ES-I3 (cell line): ENCODE measurements around the gene ATP6V0E1.
"Not testable (repeated sequence)": the region's sequence is repeated elsewhere in the genome, so short reads cannot be mapped to it uniquely, and the experiment has no call there.

ENCODE experiments used
- H3K36me3 ChIP-seq: 2 replicates; pipeline ENCODE4 v1.6.1; 2013; ENCODE audit warnings: mild to moderate bottlenecking, low read length, control low read depth, moderate library complexity; ENCODE audit not compliant: insufficient read depth
- H3K4me1 ChIP-seq: 2 replicates; pipeline ENCODE4 v1.6.1; 2013; ENCODE audit warnings: mild to moderate bottlenecking, control low read depth, low read length; ENCODE audit not compliant: insufficient read depth
- H3K9ac ChIP-seq: 2 replicates; pipeline ENCODE4 v1.6.1; 2013; ENCODE audit warnings: low read depth, mild to moderate bottlenecking, low read length, moderate library complexity
- H3K9me3 ChIP-seq: 2 replicates; pipeline ENCODE4 v1.6.1; 2013; ENCODE audit warnings: mild to moderate bottlenecking, low read length, moderate library complexity; ENCODE audit not compliant: control insufficient read depth, insufficient read depth

ATP6V0E1 gene

GRCh38 chr5:173004013-173004412 lies 20.4 kb downstream of the ATP6V0E1 start:
- peaks cover 13% of the 10 kb centered on the region for H3K4me1 ChIP-seq
- no peaks in the 10 kb centered on the region for H3K9me3 ChIP-seq
- H3K9ac ChIP-seq = no peak overlapping the region
- no peaks in the 10 kb centered on the region for H3K36me3 ChIP-seq

GRCh38 chr5:173004447-173004846 lies 20.9 kb downstream of the ATP6V0E1 start:
- H3K9me3 ChIP-seq = no peaks in the 10 kb centered on the region
- H3K36me3 ChIP-seq = no peaks in the 10 kb centered on the region
- H3K4me1 ChIP-seq = peaks cover 13% of the 10 kb centered on the region
- H3K9ac ChIP-seq = no peak overlapping the region

GRCh38 chr5:173010021-173010420 lies 26.4 kb downstream of the ATP6V0E1 start:
- no peaks in the 10 kb centered on the region for H3K36me3 ChIP-seq

GRCh38 chr5:173010547-173011464 lies 27.2 kb downstream of the ATP6V0E1 start:
- H3K9ac ChIP-seq = no peak overlapping the region
- no peaks in the 10 kb centered on the region for H3K4me1 ChIP-seq
- H3K9me3 ChIP-seq = no peaks in the 10 kb centered on the region
- no peaks in the 10 kb centered on the region for H3K36me3 ChIP-seq

More at GRCh38 chr5:173010021-173010420, 26.4 kb downstream of the ATP6V0E1 start:
- Histone ChIP-seq H3K9ac (no peak overlapping the region), H3K4me1 (no peaks in the 10 kb centered on the region), H3K9me3 (no peaks in the 10 kb centered on the region)

GRCh38 chr5:173011566-173011965 lies 28.0 kb downstream of the ATP6V0E1 start:
- Histone ChIP-seq H3K36me3 (no peaks in the 10 kb centered on the region), H3K9ac (no peak overlapping the region), H3K9me3 (no peaks in the 10 kb centered on the region), H3K4me1 (peaks cover 7% of the 10 kb centered on the region)

GRCh38 chr5:173012882-173013281 lies 29.3 kb downstream of the ATP6V0E1 start:
- Histone ChIP-seq H3K4me1 (peaks cover 12% of the 10 kb centered on the region), H3K9ac (no peak overlapping the region), H3K36me3 (no peaks in the 10 kb centered on the region), H3K9me3 (no peaks in the 10 kb centered on the region)

- Histone ChIP-seq H3K4me1 (peaks cover 12% of the 10 kb centered on the region), H3K36me3 (no peaks in the 10 kb centered on the region), H3K9ac (no peak overlapping the region), H3K9me3 (no peaks in the 10 kb centered on the region)
These were observed 31.1 kb downstream of the ATP6V0E1 start for GRCh38 chr5:173014671-173015070.

- no peak overlapping the region for H3K9ac ChIP-seq
- no peaks in the 10 kb centered on the region for H3K36me3 ChIP-seq
These were observed 31.6 kb downstream of the ATP6V0E1 start for GRCh38 chr5:173015192-173015591.

GRCh38 chr5:173015598-173016455 lies 32.3 kb downstream of the ATP6V0E1 start:
- H3K9ac ChIP-seq = no peak overlapping the region
- 0 out of 2 replicates have a peak, but pooled peaks cover 2% of the 10 kb centered on the region for H3K36me3 ChIP-seq
- no peaks in the 10 kb centered on the region for H3K9me3 ChIP-seq
- peaks cover 12% of the 10 kb centered on the region for H3K4me1 ChIP-seq

More at GRCh38 chr5:173015192-173015591, 31.6 kb downstream of the ATP6V0E1 start:
- Histone ChIP-seq H3K9me3 (no peaks in the 10 kb centered on the region), H3K4me1 (peaks cover 12% of the 10 kb centered on the region)

- Histone ChIP-seq H3K9me3 (no peaks in the 10 kb centered on the region), H3K9ac (no peak overlapping the region), H3K4me1 (peaks cover 12% of the 10 kb centered on the region), H3K36me3 (0 out of 2 replicates have a peak, but pooled peaks cover 3% of the 10 kb centered on the region)
These were observed 33.1 kb downstream of the ATP6V0E1 start for GRCh38 chr5:173016598-173017046.

GRCh38 chr5:173017087-173017486 lies 33.5 kb downstream of the ATP6V0E1 start:
- H3K9ac ChIP-seq = not testable (repeated sequence)
- peaks cover 12% of the 10 kb centered on the region for H3K4me1 ChIP-seq

GRCh38 chr5:173018358-173018757 lies 34.8 kb downstream of the ATP6V0E1 start:
- Histone ChIP-seq H3K36me3 (peaks cover 3% of the 10 kb centered on the region; the same call in 1 of the 2 replicates), H3K4me1 (peaks cover 12% of the 10 kb centered on the region), H3K9me3 (no peaks in the 10 kb centered on the region), H3K9ac (no peak overlapping the region)

More at GRCh38 chr5:173017087-173017486, 33.5 kb downstream of the ATP6V0E1 start:
- H3K9me3 ChIP-seq, H3K36me3 ChIP-seq: not testable (repeated sequence)

GRCh38 chr5:173020154-173020581 lies 36.6 kb downstream of the ATP6V0E1 start:
- H3K9me3 ChIP-seq = no peaks in the 10 kb centered on the region
- no peak overlapping the region for H3K9ac ChIP-seq
- H3K4me1 ChIP-seq = peaks cover 12% of the 10 kb centered on the region
- H3K36me3 ChIP-seq = peaks cover 3% of the 10 kb centered on the region; the same call in 1 of the 2 replicates

- Histone ChIP-seq H3K4me1 (peaks cover 12% of the 10 kb centered on the region), H3K9ac (no peak overlapping the region), H3K9me3 (no peaks in the 10 kb centered on the region), H3K36me3 (peaks cover 3% of the 10 kb centered on the region; the same call in 1 of the 2 replicates)
These were observed 37.1 kb downstream of the ATP6V0E1 start for GRCh38 chr5:173020643-173021042.
